HG02588 (cell line): ENCODE results near the gene IL1RL2.

Experiments used
- ATAC-seq: cut with Tn5 transposase; IDR thresholded peaks from one replicate; pipeline ENCODE4 v1.9.1; 2021; ENCODE audit warnings: mild to moderate bottlenecking, moderate library complexity; ENCODE audit not compliant: unreplicated experiment

Gene IL1RL2

GRCh38 chr2:102262216-102263129 is 75.7 kb downstream of the IL1RL2 start:
- no peak for ATAC-seq

- no peak for ATAC-seq
Measured at GRCh38 chr2:102264952-102265351, 78.1 kb downstream of the IL1RL2 start.

DNA sequence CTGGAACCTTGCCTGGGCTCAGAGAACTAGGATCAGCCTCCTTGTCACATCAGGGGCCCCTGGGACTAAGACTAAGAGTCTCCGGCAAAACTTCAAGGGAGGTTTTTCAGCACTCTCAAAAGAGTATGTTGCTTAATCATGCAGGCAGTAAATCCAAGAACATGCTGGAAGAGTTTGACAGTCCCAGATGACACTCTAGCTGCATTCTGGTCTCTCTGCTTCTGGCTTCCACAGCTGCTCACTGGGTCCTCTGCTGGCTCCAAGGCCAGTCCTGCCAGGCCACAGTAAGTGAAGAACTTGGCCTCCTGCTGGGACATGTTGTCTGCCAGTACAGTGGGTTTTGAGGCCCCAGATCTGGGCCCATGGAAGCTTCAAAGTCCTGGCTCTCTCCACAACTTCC is 79.4 kb downstream of the IL1RL2 start:
- no peak for ATAC-seq

DNA sequence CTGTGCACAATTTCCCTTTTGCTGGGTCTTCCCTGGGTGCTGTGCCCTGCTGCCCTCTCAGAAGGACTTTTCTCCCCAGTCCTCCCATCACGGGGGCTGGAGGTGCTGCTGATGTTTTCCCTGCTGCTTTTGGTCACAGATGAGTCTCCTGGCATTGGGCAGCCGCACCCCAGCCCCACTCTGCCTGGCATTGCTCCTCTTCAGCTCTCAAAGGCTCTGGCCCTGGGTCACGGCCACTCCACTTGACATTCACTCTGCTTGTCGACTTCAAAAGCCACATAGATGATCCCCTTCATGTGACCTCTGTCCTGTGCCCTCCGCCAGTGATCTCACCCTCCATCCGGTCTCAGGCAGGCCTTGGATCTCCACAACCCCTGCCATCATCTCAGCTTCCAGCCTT is 81.0 kb downstream of the IL1RL2 start:
- ATAC-seq: no peak

DNA sequence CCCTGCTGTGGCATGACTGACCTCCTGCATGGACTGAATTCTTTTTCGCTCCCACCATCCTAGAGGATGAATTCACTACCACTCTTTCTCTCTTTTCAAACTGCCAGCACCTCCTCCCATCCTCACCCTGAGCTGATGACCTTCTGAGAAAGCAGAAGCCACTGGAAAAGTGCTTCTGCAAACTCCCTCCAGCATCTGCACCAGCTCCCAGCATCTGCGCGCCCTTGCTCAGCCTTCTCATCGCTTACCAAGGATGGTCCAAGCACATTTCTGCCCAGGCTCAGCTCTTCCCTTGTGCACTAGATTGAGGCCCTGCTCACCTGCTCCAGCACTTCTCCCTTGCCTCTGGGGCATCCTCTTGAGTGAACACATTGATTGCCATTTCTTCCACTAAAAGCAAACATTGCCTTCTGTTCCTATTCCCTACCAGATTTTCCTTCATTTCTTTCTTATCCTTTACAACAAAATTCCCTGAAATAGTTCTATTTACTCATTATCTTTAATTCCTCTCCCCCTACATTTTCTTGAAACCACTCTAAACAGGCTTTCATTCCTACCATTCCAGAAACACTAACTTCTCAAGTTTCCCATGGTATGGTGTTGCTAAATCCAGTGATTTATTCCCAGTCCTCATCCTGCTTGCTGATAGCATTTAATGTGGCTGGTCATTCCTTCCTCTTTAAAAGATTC is 81.8 kb downstream of the IL1RL2 start:
- no peak for ATAC-seq

GRCh38 chr2:102269200-102269524 is 82.3 kb downstream of the IL1RL2 start:
- ATAC-seq: no peak

DNA sequence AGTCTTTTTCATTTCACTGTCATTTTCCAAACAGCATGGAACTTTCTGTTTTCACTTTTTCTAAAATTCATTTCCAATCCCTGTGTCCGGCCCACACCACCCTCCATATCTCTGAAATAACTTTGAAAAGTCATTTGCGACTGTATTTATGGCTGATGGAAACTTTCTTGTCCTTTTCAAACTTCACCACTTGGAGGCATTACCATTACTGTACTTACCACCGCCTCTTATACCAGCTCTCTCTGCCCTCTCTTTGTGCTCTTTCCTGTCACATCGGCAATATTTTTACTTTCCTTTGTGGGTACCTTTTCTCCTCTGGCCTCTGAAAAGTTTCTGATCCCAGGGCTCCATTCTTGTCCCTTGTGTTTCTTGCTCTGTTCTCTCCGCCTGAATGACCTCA is 85.0 kb downstream of the IL1RL2 start:
- no peak for ATAC-seq

DNA sequence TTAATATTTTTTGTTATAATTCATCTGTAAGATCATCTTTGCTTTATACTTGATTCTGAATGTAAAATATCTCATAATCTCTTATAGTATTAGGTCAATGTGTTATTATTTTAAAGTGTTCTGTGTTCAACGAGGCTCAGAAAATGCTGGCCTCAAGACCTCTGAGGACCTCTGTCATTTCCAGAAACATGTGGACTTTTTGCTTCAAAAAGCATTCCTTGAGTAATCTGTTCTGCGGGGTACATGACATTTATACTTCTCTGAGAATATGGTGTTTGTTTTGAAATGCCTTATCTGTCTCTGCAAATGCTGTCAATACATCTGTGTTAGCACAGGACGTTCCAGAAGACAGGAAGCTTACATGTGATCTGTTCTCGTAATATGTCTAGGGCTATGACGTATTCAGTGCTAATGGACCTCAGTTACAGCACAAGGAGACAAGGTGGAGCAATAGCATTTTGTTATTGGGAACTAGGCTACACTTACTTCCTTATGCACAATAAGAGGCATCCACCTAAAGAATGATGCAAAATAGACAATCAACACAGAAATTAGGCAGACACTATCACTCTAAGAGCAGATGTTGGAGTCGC is 86.9 kb downstream of the IL1RL2 start:
- ATAC-seq: no peak

DNA sequence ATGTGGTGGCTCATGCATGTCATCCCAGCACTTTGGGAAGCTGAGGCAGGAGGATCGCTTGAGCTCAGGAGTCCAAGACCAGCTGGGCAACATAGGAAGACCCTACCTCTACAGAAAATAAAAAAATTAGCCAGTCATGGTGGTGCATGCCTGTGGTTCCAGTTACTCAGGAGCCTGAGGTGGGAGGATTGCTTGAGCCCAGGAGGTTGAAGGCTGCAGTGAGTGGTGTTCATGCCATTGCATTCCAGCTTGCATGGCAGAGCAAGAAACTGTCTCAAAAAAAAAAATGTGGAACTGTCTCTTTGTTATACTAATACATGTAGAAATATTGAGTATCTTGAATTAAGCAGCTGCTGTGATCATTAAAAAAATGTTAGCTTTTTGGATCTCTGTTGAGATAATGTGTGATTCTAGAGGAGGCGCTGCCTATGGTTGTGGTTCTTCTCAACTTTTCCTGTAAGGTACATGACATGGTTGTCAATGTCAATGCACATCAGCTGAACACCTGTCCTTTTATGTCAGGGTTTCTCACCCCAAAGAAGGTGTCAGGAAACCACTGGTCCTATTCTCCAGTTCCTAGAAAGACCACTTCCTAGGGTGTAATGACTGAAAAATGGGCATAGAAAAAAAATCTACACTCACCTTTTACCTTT is 89.9 kb downstream of the IL1RL2 start:
- ATAC-seq: no peak

DNA sequence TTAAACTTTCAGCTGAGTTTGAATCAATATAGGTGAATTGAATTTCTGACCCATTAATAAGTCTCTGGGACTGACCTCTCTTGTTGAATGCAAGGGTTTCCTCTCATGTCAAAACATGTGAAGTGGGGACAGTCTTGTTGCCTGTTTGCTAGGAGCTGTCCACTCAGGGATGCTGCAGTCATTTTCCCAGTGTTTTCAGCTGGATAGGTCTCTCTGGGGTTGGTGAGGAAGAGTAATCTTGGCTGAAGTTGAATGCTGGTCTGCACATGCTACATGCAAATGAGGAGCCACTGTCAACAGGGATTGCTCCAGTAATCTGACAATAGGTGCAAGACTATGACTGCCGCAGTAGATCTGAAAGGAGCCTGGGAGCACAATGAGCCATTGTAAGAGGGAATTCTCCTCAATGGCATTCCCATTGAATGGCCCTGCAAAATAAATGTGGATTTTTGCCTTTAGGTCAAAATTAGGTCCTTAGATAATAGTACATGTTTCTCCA is 90.4 kb downstream of the IL1RL2 start:
- no peak for ATAC-seq

- ATAC-seq: no peak
Measured at GRCh38 chr2:102278720-102279390, 92.0 kb downstream of the IL1RL2 start.

- no peak for ATAC-seq
Measured at GRCh38 chr2:102279391-102279735, 92.5 kb downstream of the IL1RL2 start.

DNA sequence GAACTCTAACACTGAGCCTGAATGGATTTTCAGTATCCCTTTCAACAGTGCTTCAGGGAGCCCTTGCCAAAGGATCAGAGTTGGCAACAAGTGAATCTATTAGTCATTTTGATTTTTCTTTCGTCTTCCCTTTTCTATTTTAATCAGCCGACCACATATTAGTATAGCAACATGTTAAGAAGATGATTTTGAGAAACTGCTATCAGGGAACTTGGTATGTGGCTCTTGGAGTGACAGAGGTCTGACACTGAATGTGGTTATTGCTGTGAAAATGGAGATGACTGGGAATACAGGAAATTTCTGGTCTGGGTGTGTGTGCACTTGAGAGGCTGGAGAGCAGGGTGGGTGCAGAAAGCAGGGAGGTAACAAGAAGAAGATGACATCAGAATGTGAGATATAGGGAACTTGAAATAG is 95.9 kb downstream of the IL1RL2 start:
- no peak for ATAC-seq

DNA sequence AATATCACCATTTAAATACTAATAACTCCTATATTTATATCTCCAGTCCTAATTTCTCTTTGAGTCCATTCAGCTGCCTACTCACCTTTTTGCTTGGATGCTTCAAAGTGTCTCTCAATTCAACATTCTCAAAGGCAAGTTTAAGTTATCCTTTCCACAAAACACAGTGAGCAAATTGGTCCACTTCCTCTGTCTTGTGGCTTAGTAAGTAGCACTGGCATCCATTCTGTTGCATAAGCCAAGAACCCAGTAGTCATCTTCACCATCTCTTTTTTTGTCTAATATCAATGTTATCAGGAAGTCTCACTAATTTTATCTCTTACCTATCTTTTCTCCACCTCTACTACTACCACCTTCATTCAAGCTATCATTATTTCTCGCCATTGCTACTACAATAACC is 97.2 kb downstream of the IL1RL2 start:
- ATAC-seq: no peak

GRCh38 chr2:102284611-102285010 is 97.8 kb downstream of the IL1RL2 start:
- ATAC-seq: no peak

DNA sequence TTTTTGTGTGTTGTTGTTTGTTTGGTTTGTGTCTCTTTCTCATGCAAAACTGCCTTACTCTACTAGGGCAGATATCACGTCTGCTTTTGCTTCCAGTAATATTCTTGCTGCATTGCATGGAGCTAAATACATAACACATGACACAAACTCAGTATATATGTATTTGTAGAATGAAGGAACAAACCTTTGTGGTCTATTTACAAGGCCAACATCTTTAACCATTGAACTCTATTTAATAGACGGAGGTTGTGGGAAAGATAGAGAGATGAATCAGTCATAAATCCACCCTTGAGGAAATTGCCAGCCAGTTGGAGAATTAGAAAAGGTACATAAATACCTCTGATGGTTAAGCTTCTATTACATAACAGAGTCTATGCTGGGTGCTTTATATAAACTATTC is 98.5 kb downstream of the IL1RL2 start:
- no peak for ATAC-seq

- no peak for ATAC-seq
Measured at GRCh38 chr2:102286041-102286440, 99.2 kb downstream of the IL1RL2 start.

DNA sequence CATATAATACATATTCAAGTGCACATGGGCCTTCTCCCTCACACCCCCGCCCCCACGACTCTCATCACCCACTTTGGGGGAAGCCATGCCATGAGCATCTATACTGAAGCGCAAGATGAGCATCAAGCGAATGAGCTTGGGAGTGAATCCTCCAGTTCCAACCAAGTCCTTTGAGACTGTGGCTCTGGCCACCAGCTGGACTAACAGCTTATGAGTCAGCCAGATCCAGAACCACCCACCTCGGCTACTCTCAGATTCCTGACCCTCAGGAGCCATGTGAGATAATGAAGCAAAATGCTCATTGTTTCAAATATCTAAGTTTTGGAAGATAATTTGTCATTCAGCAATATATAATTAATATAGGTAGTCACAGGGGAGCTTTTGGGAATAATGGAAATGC is 102.3 kb downstream of the IL1RL2 start:
- ATAC-seq: no peak
